ENCODE results near the gene REM2. TPM values are rescaled to one million over a fixed set of nuclear protein-coding genes. Genes with fewer than 3 reads are reported as not detected.

The REM2 gene
- under 0.01 TPM for total RNA-seq

- peak within 1 kb of the TSS in 1 of 3 donors; percentile 8 for H3K9ac ChIP-seq (ENCODE audit: low read depth in 1 of 3, low read length in 3 of 3)
- no peak within 1 kb of the TSS for H3K4me3 ChIP-seq (ENCODE audit: low read length in 3 of 3)
Observed at GRCh38 chr14:22883173-22883976, at the start of gene REM2. Gene REM2, plus strand, starts transcription at chr14:22883222. Its CDS starts 66 bp downstream, at chr14:22883288.

GRCh38 chr14:22835505-22835904, 47.5 kb upstream of the REM2 start:
- H3K9ac ChIP-seq (ENCODE audit: low read depth in 1 of 3, low read length in 3 of 3) = no peak overlapping the region

More at GRCh38 chr14:22883173-22883976, at the start of gene REM2:
- Histone ChIP-seq H3K27ac (ENCODE audit: low read depth, low read length) (no peak within 1 kb of the TSS), H3K9me3 (ENCODE audit: control insufficient read depth in 3 of 3, low read length in 3 of 3) (no peaks in the 10 kb centered on the region), H3K36me3 (ENCODE audit: control insufficient read depth in 3 of 3, insufficient read depth in 3 of 3, low read length in 3 of 3) (peaks cover 6 to 10% (median 8%) of the 10 kb centered on the region in 3 donors), H3K27me3 (ENCODE audit: control insufficient read depth in 3 of 3, insufficient read depth in 3 of 3, low read length in 3 of 3) (peaks cover 15 to 39% (median 36%) of the 10 kb centered on the region in 3 donors), H3K4me1 (ENCODE audit: control insufficient read depth in 3 of 3, insufficient read depth in 3 of 3, low read length in 3 of 3) (peaks cover 0 to 7% (median 6%) of the 10 kb centered on the region in 3 donors)

GRCh38 chr14:22836301-22837113, 46.5 kb upstream of the REM2 start, which contains the start of gene MMP14:
Gene MMP14, plus strand, starts transcription at chr14:22836585. Its CDS starts 233 bp downstream, at chr14:22836818.
- H3K4me1 ChIP-seq (ENCODE audit: control insufficient read depth in 3 of 3, insufficient read depth in 3 of 3, low read length in 3 of 3) = peaks cover 17 to 22% (median 21%) of the 10 kb centered on the region in 3 donors
- peak within 1 kb of the TSS; percentile 73 to 80 (median 78) for H3K4me3 ChIP-seq (ENCODE audit: low read length in 3 of 3)
- H3K27me3 ChIP-seq (ENCODE audit: control insufficient read depth in 3 of 3, insufficient read depth in 3 of 3, low read length in 3 of 3) = peaks cover 0 to 21% (median 5%) of the 10 kb centered on the region in 3 donors
- H3K36me3 ChIP-seq (ENCODE audit: control insufficient read depth in 3 of 3, insufficient read depth in 3 of 3, low read length in 3 of 3) = peaks cover 12 to 26% (median 22%) of the 10 kb centered on the region in 3 donors
- peak within 1 kb of the TSS; percentile 87 for H3K27ac ChIP-seq (ENCODE audit: low read depth, low read length)
- H3K9me3 ChIP-seq (ENCODE audit: control insufficient read depth in 3 of 3, low read length in 3 of 3) = no peaks in the 10 kb centered on the region
- peak within 1 kb of the TSS; percentile 76 to 89 (median 85) for H3K9ac ChIP-seq (ENCODE audit: low read depth in 1 of 3, low read length in 3 of 3)

More at GRCh38 chr14:22835505-22835904, 47.5 kb upstream of the REM2 start:
- Histone ChIP-seq H3K4me1 (ENCODE audit: control insufficient read depth in 3 of 3, insufficient read depth in 3 of 3, low read length in 3 of 3) (peaks cover 19 to 26% (median 20%) of the 10 kb centered on the region in 3 donors), H3K27ac (ENCODE audit: low read depth, low read length) (peak overlapping the region; percentile 87), H3K36me3 (ENCODE audit: control insufficient read depth in 3 of 3, insufficient read depth in 3 of 3, low read length in 3 of 3) (peaks cover 12 to 26% (median 19%) of the 10 kb centered on the region in 3 donors), H3K27me3 (ENCODE audit: control insufficient read depth in 3 of 3, insufficient read depth in 3 of 3, low read length in 3 of 3) (peaks cover 0 to 21% (median 5%) of the 10 kb centered on the region in 3 donors), H3K9me3 (ENCODE audit: control insufficient read depth in 3 of 3, low read length in 3 of 3) (no peaks in the 10 kb centered on the region), H3K4me3 (ENCODE audit: low read length in 3 of 3) (no peak overlapping the region)

- H3K4me3 ChIP-seq (ENCODE audit: low read length in 3 of 3) = peak overlapping the region; percentile 73 to 80 (median 78)
- no peaks in the 10 kb centered on the region for H3K9me3 ChIP-seq (ENCODE audit: control insufficient read depth in 3 of 3, low read length in 3 of 3)
- H3K27me3 ChIP-seq (ENCODE audit: control insufficient read depth in 3 of 3, insufficient read depth in 3 of 3, low read length in 3 of 3) = peaks cover 0 to 21% (median 5%) of the 10 kb centered on the region in 3 donors
- peak overlapping the region; percentile 87 for H3K27ac ChIP-seq (ENCODE audit: low read depth, low read length)
- H3K36me3 ChIP-seq (ENCODE audit: control insufficient read depth in 3 of 3, insufficient read depth in 3 of 3, low read length in 3 of 3) = peaks cover 16 to 33% (median 27%) of the 10 kb centered on the region in 3 donors
- H3K4me1 ChIP-seq (ENCODE audit: control insufficient read depth in 3 of 3, insufficient read depth in 3 of 3, low read length in 3 of 3) = peaks cover 17 to 22% (median 21%) of the 10 kb centered on the region in 3 donors
- H3K9ac ChIP-seq (ENCODE audit: low read depth in 1 of 3, low read length in 3 of 3) = peak overlapping the region; percentile 76 to 89 (median 85)
Observed at GRCh38 chr14:22837114-22837749, 45.8 kb upstream of the REM2 start.

GRCh38 chr14:22837750-22838538, 45.1 kb upstream of the REM2 start:
- peak overlapping the region; percentile 73 to 80 (median 78) for H3K4me3 ChIP-seq (ENCODE audit: low read length in 3 of 3)
- H3K36me3 ChIP-seq (ENCODE audit: control insufficient read depth in 3 of 3, insufficient read depth in 3 of 3, low read length in 3 of 3) = peaks cover 20 to 40% (median 32%) of the 10 kb centered on the region in 3 donors
- H3K9ac ChIP-seq (ENCODE audit: low read depth in 1 of 3, low read length in 3 of 3) = peak overlapping the region; percentile 76 to 89 (median 85)
- peak overlapping the region; percentile 87 for H3K27ac ChIP-seq (ENCODE audit: low read depth, low read length)
- H3K27me3 ChIP-seq (ENCODE audit: control insufficient read depth in 3 of 3, insufficient read depth in 3 of 3, low read length in 3 of 3) = peaks cover 0 to 21% (median 5%) of the 10 kb centered on the region in 3 donors
- peaks cover 17 to 22% (median 21%) of the 10 kb centered on the region in 3 donors for H3K4me1 ChIP-seq (ENCODE audit: control insufficient read depth in 3 of 3, insufficient read depth in 3 of 3, low read length in 3 of 3)
- H3K9me3 ChIP-seq (ENCODE audit: control insufficient read depth in 3 of 3, low read length in 3 of 3) = no peaks in the 10 kb centered on the region

GRCh38 chr14:22838631-22839041, 44.4 kb upstream of the REM2 start:
- Histone ChIP-seq H3K27ac (ENCODE audit: low read depth, low read length) (peak overlapping the region; percentile 87), H3K4me3 (ENCODE audit: low read length in 3 of 3) (peak overlapping the region in 2 of 3 donors; percentile 73 to 80), H3K9ac (ENCODE audit: low read depth in 1 of 3, low read length in 3 of 3) (peak overlapping the region in 2 of 3 donors; percentile 76 to 85), H3K36me3 (ENCODE audit: control insufficient read depth in 3 of 3, insufficient read depth in 3 of 3, low read length in 3 of 3) (peaks cover 20 to 41% (median 33%) of the 10 kb centered on the region in 3 donors), H3K9me3 (ENCODE audit: control insufficient read depth in 3 of 3, low read length in 3 of 3) (no peaks in the 10 kb centered on the region), H3K4me1 (ENCODE audit: control insufficient read depth in 3 of 3, insufficient read depth in 3 of 3, low read length in 3 of 3) (peaks cover 17 to 22% (median 21%) of the 10 kb centered on the region in 3 donors), H3K27me3 (ENCODE audit: control insufficient read depth in 3 of 3, insufficient read depth in 3 of 3, low read length in 3 of 3) (peaks cover 0 to 21% (median 5%) of the 10 kb centered on the region in 3 donors)

GRCh38 chr14:22839159-22839779, 43.8 kb upstream of the REM2 start:
- Histone ChIP-seq H3K27me3 (ENCODE audit: control insufficient read depth in 3 of 3, insufficient read depth in 3 of 3, low read length in 3 of 3) (peaks cover 0 to 21% (median 5%) of the 10 kb centered on the region in 3 donors), H3K4me1 (ENCODE audit: control insufficient read depth in 3 of 3, insufficient read depth in 3 of 3, low read length in 3 of 3) (peaks cover 17 to 22% (median 21%) of the 10 kb centered on the region in 3 donors), H3K36me3 (ENCODE audit: control insufficient read depth in 3 of 3, insufficient read depth in 3 of 3, low read length in 3 of 3) (peaks cover 14 to 37% (median 27%) of the 10 kb centered on the region in 3 donors), H3K27ac (ENCODE audit: low read depth, low read length) (peak overlapping the region; percentile 87), H3K9me3 (ENCODE audit: control insufficient read depth in 3 of 3, low read length in 3 of 3) (no peaks in the 10 kb centered on the region), H3K4me3 (ENCODE audit: low read length in 3 of 3) (peak overlapping the region in 2 of 3 donors; percentile 73 to 80), H3K9ac (ENCODE audit: low read depth in 1 of 3, low read length in 3 of 3) (peak overlapping the region in 2 of 3 donors; percentile 62 to 85)

GRCh38 chr14:22841311-22841710, 41.7 kb upstream of the REM2 start:
- H3K27me3 ChIP-seq (ENCODE audit: control insufficient read depth in 3 of 3, insufficient read depth in 3 of 3, low read length in 3 of 3) = peaks cover 0 to 21% (median 5%) of the 10 kb centered on the region in 3 donors
- peaks cover 20 to 24% (median 23%) of the 10 kb centered on the region in 3 donors for H3K4me1 ChIP-seq (ENCODE audit: control insufficient read depth in 3 of 3, insufficient read depth in 3 of 3, low read length in 3 of 3)
- H3K27ac ChIP-seq (ENCODE audit: low read depth, low read length) = no peak overlapping the region
- H3K9me3 ChIP-seq (ENCODE audit: control insufficient read depth in 3 of 3, low read length in 3 of 3) = no peaks in the 10 kb centered on the region
- H3K4me3 ChIP-seq (ENCODE audit: low read length in 3 of 3) = no peak overlapping the region
- peaks cover 14 to 37% (median 24%) of the 10 kb centered on the region in 3 donors for H3K36me3 ChIP-seq (ENCODE audit: control insufficient read depth in 3 of 3, insufficient read depth in 3 of 3, low read length in 3 of 3)
- H3K9ac ChIP-seq (ENCODE audit: low read depth in 1 of 3, low read length in 3 of 3) = peak overlapping the region in 1 of 3 donors; percentile 16

Data from skeletal muscle tissue (tissue), 4 donors.